GM19455 (cell line): ENCODE results near the gene MSH2.

Experiments used
- ATAC-seq: cut with Tn5 transposase; IDR thresholded peaks from one replicate; pipeline ENCODE4 v1.9.1; 2021; ENCODE audit not compliant: unreplicated experiment

The MSH2 gene

DNA sequence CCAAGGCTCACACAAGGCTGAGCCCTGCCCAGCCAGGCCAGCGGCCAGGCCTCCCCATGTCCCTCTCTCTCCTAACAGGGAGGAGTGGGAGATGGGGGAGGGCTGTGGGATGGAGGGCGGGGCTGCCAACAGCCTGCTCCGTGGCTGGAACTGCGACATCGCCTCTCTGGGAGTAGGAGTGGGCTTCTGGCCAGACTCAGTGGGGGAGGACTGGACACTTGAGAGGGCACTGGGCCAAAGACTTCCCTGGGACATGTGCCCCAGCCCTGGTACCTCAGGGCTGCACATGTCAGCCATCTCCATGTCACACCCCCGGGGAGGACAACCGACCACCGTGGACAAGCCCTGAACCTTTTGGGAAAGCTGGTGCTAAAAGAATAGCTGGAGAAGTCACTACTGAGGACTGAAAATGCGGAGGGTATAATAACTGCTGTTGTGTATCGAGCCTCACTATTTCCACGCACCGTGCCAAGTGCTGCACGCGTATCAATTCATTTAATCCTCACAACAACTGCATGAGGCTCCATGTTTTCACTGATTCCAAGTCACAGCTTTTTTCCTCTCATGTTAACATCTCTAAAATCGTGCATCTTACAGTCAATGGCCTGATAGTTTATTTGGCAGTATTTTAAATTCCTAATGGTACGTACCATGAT, 127.3 kb downstream of the MSH2 start:
- ATAC-seq, result no peak

DNA sequence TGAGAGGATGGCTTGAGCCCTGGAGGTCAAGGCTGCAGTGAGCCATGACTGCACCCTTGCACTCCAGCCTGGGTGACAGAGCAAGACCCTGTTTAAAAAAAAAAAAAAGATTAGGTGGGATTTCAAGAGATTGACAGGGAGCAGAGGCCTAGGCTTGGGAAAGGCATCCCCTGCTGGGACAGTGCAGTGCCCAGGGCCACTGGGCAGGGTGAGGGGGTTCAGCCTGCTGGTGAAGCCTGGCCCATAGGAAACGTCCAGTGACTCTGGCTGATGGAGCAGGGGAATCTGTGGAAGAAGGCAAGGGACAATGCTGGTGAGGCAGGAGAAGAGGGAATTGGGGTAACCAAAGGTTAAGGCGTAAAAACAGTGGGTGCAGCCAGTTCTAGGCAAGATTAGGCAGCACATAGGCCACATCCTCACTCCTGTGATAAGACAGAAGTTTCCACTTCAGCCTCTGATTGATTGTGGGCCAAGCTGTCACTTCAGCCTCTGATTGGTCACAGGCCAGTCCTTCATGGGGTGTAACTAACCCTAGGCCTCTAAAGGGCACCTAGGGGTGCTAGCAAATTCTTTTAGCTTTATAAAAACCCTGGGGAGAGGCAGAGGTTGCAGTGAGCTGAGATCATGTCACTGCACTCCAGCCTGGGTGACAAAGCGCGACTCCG, 128.6 kb downstream of the MSH2 start:
- ATAC-seq, result no peak
